OCI-LY1 (cell line): ENCODE measurements around the gene TK2.

Experiments used
- EZH2 ChIP-seq: fragments of 200-600 bp; sonication (generic), shearing (Covaris generic); IDR thresholded peaks from 2 replicates; pipeline ENCODE4 v1.8.0; 2017; ENCODE audit warnings: borderline replicate concordance, mixed run types, mild to moderate bottlenecking, antibody characterized with exemption, low read length, moderate library complexity, mixed read lengths
- TF ChIP-seq, protein P1 (sequence below): fragments of 200-600 bp; sonication (generic), shearing (Covaris generic); IDR thresholded peaks from 2 replicates; pipeline ENCODE4 v1.5.1; 2017; ENCODE audit warnings: mild to moderate bottlenecking, antibody characterized with exemption, low read length, moderate library complexity, mixed read lengths

DNA sequence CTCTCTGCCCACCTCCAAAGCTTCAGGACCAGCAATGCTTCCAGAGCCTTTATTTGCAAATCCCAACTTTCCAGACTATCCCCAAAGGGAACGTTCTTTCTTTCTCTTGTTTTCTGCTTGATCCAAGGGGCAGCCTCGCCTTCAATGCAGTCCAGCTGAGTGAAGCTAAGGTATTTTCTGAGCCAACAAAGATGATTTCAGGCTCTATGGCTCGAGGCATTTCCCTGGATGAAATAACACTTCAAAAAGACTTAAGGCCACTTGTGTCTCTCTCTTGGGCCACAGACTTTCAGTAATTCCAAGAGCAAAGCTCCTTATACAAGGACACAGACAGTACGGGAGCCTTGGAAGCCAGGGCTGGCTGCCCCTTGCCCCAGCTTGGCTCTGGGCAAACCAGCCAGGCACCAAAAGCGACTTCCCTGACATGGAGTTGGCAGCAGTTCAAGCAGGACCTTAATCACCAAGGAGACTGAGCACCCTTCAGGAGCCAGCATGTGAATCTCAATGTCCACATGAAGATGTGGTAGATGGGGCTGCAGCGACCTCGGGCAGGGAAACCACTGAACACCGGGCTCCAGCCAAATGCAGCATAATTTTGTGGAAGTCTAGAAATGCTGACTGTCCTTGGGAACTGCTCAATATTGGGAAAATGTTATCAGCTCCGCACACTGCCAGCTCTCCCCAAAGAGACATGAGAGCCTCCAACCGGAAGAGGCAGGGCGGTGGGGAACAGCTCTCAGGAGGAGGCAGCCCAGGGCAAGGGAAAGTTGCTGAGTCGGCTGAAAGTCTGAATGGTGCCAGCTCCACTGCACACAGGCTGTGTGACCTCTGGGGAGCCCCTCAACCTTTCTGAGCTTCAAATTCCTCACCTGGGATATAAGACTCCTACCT, 39.0 kb downstream of the TK2 start:
- TF ChIP-seq, protein P1, sequence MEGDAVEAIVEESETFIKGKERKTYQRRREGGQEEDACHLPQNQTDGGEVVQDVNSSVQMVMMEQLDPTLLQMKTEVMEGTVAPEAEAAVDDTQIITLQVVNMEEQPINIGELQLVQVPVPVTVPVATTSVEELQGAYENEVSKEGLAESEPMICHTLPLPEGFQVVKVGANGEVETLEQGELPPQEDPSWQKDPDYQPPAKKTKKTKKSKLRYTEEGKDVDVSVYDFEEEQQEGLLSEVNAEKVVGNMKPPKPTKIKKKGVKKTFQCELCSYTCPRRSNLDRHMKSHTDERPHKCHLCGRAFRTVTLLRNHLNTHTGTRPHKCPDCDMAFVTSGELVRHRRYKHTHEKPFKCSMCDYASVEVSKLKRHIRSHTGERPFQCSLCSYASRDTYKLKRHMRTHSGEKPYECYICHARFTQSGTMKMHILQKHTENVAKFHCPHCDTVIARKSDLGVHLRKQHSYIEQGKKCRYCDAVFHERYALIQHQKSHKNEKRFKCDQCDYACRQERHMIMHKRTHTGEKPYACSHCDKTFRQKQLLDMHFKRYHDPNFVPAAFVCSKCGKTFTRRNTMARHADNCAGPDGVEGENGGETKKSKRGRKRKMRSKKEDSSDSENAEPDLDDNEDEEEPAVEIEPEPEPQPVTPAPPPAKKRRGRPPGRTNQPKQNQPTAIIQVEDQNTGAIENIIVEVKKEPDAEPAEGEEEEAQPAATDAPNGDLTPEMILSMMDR: no peak
- TF ChIP-seq EZH2: no peak
